Measurements from ENCODE around the gene OR5H1. TPM values are rescaled to one million over a fixed set of nuclear protein-coding genes. Genes with fewer than 3 reads are reported as not detected.

Gene OR5H1
- total RNA-seq, 1 donor from 2014 or later: not detected

Other genes with a start within 250 kb of the OR5H1 start
- 18.6 TPM for gene RIOX2, start 158.3 kb upstream of the OR5H1 start, total RNA-seq
- gene GABRR3, start 95.4 kb upstream of the OR5H1 start, total RNA-seq: not detected
- gene OR5AC2, start 43.5 kb upstream of the OR5H1 start, total RNA-seq: not detected
- not detected for gene OR5H14, start 16.8 kb downstream of the OR5H1 start, total RNA-seq
- gene OR5H15, start 36.0 kb downstream of the OR5H1 start, total RNA-seq: not detected
- gene OR5H6, start 133.5 kb downstream of the OR5H1 start, total RNA-seq: not detected
- not detected for gene OR5H2, start 151.8 kb downstream of the OR5H1 start, total RNA-seq
- gene OR5K4, start 223.1 kb downstream of the OR5H1 start, total RNA-seq: not detected

Data from mucosa of gallbladder (tissue), 1 donor.